Neural crest cell (in vitro differentiated cells): ENCODE results near the gene SNRPA. TPM values are rescaled to one million over a fixed set of nuclear protein-coding genes. Genes with fewer than 3 reads are reported as not detected.

Source experiments
- DNase-seq: peaks from one replicate; pipeline ENCODE4 v3.0.0; 2021; ENCODE audit warnings: low read depth, mixed read lengths, low spot score
- H3K27ac Mint-ChIP-seq: one replicate; pipeline ENCODE4 v1.8.0; 2021; ENCODE audit warnings: mild to moderate bottlenecking, mixed read lengths; ENCODE audit not compliant: unreplicated experiment
- H3K27me3 Mint-ChIP-seq: 2 replicates; pipeline ENCODE4 v1.8.0; 2021; ENCODE audit warnings: low read depth, mild to moderate bottlenecking, mixed read lengths
- H3K36me3 Mint-ChIP-seq: 2 replicates; pipeline ENCODE4 v1.8.0; 2021; ENCODE audit warnings: low read depth, mild to moderate bottlenecking, mixed read lengths
- H3K4me1 Mint-ChIP-seq: 2 replicates; pipeline ENCODE4 v1.8.0; 2021; ENCODE audit warnings: mixed read lengths
- H3K4me3 Mint-ChIP-seq: one replicate; pipeline ENCODE4 v1.8.0; 2021; ENCODE audit warnings: mild to moderate bottlenecking, mixed read lengths
- H3K9me3 Mint-ChIP-seq: 2 replicates; pipeline ENCODE4 v1.8.0; 2021; ENCODE audit warnings: mixed read lengths
- long read RNA-seq: library from polyadenylated mRNA; unstranded; transcript quantifications from one replicate; pipeline ENCODE4 v2.0.0, GENCODE V29; 2020
- total RNA-seq: library from RNA; stranded (reverse); gene quantifications from 2 replicates; pipeline ENCODE4 v1.2.1, GENCODE V29; 2021
- TF ChIP-seq, protein P1 (sequence below): fragments of 200-600 bp; sonication (generic); conservative IDR thresholded peaks from 2 replicates; pipeline ENCODE4 v1.5.0; 2021; ENCODE audit warnings: antibody characterized with exemption, mild to moderate bottlenecking

SNRPA gene
- 213 and 214 TPM in 2 replicates for total RNA-seq
- long read RNA-seq, partial matches to known transcripts = 0 of 5 reads
- long read RNA-seq, other reads (novel, unspliced or antisense) = 5 of 5 reads

DNA sequence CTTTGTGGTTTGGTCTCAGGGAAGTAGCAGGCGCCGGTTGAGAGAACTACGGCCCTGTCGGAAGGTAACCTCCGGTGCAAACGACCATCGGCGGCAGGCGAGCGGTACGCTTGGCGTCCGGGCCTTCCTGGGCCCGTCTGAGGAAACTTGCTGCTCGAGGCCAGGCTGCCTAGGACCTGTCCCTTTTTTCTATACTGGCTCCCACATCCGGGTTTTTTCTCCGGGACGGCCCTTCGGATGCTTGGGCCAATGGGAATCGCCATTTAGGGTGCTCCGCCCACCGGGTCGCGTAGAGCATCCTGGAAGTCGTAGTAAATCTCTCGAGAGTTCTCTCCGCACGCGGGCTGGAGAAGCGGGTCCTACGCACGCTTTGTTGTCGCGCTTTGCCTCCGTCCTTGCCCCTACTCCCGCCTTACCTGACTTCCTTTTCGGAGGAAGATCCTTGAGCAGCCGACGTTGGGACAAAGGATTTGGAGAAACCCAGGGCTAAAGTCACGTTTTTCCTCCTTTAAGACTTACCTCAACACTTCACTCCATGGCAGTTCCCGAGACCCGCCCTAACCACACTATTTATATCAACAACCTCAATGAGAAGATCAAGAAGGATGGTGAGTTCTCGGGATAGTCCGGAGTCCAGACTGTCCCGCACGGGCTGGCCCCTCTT is at the start of gene SNRPA:
SNRPA (plus strand) TSS at position 330 of the 664 bp plus-strand sequence; CDS start at position 536, 206 bp downstream.
- TF ChIP-seq, protein P1, sequence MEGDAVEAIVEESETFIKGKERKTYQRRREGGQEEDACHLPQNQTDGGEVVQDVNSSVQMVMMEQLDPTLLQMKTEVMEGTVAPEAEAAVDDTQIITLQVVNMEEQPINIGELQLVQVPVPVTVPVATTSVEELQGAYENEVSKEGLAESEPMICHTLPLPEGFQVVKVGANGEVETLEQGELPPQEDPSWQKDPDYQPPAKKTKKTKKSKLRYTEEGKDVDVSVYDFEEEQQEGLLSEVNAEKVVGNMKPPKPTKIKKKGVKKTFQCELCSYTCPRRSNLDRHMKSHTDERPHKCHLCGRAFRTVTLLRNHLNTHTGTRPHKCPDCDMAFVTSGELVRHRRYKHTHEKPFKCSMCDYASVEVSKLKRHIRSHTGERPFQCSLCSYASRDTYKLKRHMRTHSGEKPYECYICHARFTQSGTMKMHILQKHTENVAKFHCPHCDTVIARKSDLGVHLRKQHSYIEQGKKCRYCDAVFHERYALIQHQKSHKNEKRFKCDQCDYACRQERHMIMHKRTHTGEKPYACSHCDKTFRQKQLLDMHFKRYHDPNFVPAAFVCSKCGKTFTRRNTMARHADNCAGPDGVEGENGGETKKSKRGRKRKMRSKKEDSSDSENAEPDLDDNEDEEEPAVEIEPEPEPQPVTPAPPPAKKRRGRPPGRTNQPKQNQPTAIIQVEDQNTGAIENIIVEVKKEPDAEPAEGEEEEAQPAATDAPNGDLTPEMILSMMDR = no peak
- Mint-ChIP-seq H3K4me3 (peak within 1 kb of the TSS; percentile 90), H3K27ac (peak within 1 kb of the TSS; percentile 97), H3K9me3 (no peaks in the 10 kb centered on the region), H3K27me3 (peaks cover 4% of the 10 kb centered on the region), H3K36me3 (peaks cover 19% of the 10 kb centered on the region), H3K4me1 (peaks cover 44% of the 10 kb centered on the region)
- peak; percentile 96 for DNase-seq

DNA sequence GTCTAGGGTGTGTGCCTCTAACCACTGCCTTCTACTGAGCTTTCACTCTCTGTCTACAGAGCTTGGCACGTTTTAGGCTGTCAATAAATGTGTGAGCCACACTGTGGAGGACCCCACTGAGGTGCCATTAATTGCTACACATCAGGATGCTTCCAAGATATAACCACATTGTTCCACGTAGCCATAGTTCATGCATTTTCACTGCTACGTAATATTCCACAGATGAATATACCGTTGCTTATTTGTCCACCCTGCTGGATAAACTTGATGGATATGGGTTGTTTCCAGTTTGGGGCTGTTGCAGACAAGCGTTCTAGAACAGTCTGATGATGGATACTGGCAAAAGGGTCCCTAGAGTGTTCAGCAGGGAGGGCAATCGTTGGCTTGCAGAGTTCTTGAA is 49.2 kb upstream of the SNRPA start:
- Mint-ChIP-seq H3K4me3 (no peak overlapping the region), H3K9me3 (no peaks in the 10 kb centered on the region)
- no peak for DNase-seq

DNA sequence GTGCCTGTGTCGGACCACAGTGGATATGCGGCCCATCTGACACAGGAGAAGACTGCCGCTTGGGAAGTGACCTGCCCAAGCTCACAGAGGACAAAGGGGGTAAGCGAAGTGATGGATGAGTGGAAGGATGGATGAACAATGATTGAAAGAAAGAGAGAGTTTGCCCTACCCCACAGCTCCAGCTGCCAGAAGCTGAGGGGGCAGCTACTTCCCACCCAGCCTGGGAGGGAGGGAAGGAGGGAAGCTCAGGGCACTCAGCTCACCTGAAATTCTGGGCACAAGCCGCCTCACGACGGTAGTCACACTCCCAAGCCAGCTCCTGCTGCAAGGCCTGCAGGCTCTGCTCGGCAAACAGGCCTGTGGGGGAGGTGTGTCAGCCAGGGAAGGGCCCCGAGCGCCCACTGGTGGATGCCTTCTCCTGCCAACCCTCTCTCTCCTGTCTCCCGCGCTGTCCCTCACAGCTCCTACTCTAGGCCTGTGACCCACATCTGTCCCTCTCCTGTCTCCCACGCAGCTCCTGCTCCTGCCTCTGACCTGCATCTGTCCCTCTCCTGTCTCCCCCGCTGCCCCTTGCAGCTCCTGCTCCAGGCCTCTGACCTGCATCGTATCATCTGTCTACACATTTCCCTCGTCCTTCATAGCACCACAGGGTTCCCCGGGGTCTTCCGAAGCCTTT is 48.5 kb upstream of the SNRPA start:
- no peak overlapping the region for H3K27ac Mint-ChIP-seq
- H3K4me1 Mint-ChIP-seq = peaks cover 6% of the 10 kb centered on the region
- DNase-seq = no peak
- TF ChIP-seq, protein P1 = peak; percentile 49
- H3K9me3 Mint-ChIP-seq = no peaks in the 10 kb centered on the region
- no peaks in the 10 kb centered on the region for H3K27me3 Mint-ChIP-seq
- no peak overlapping the region for H3K4me3 Mint-ChIP-seq
- H3K36me3 Mint-ChIP-seq = peaks cover 11% of the 10 kb centered on the region

More for the DNA sequence above, 49.2 kb upstream of the SNRPA start:
- peaks cover 11% of the 10 kb centered on the region for H3K36me3 Mint-ChIP-seq
- no peaks in the 10 kb centered on the region for H3K27me3 Mint-ChIP-seq
- peak overlapping the region; percentile 68 for H3K27ac Mint-ChIP-seq
- TF ChIP-seq, protein P1 = no peak
- peaks cover 6% of the 10 kb centered on the region for H3K4me1 Mint-ChIP-seq

DNA sequence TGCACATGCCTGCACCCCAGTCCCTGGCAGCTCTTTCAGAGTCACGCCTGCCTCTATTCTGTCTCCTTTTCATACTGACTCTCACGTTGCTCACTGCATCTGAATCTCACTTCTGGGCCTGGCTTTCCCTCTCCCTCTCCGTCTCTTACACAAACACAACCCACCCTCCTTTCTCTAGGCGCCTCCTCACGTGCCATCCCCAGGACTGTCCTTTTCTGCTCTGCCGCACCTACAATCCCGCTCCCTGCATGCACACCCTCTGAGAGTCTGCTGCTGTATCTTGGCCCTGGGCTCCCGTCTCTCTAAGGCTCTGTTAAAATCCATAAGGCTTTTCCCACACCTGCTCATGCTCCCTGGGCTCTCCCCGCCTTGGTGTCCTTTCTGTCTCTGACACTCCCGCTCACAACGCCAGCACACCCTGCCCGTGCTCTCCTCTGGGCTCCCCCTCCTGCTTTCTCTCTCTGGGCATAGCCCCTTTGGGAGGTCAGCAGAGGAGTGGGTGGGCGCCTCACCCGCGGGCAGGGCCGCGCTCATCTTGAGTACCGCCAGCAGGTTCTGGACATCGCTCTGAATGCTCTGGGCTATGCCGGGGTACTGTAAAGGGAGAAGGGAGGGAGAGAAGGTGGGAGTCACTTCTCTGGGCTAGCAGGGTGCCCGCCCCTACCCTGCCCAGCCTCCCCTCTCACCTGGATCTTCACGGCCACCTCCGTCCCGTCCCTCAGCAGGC is 47.8 kb upstream of the SNRPA start:
- Mint-ChIP-seq H3K36me3 (peaks cover 11% of the 10 kb centered on the region), H3K4me3 (no peak overlapping the region), H3K27ac (peak overlapping the region; percentile 84), H3K4me1 (peaks cover 6% of the 10 kb centered on the region), H3K27me3 (no peaks in the 10 kb centered on the region), H3K9me3 (no peaks in the 10 kb centered on the region)
- TF ChIP-seq, protein P1 = no peak
- DNase-seq = no peak

DNA sequence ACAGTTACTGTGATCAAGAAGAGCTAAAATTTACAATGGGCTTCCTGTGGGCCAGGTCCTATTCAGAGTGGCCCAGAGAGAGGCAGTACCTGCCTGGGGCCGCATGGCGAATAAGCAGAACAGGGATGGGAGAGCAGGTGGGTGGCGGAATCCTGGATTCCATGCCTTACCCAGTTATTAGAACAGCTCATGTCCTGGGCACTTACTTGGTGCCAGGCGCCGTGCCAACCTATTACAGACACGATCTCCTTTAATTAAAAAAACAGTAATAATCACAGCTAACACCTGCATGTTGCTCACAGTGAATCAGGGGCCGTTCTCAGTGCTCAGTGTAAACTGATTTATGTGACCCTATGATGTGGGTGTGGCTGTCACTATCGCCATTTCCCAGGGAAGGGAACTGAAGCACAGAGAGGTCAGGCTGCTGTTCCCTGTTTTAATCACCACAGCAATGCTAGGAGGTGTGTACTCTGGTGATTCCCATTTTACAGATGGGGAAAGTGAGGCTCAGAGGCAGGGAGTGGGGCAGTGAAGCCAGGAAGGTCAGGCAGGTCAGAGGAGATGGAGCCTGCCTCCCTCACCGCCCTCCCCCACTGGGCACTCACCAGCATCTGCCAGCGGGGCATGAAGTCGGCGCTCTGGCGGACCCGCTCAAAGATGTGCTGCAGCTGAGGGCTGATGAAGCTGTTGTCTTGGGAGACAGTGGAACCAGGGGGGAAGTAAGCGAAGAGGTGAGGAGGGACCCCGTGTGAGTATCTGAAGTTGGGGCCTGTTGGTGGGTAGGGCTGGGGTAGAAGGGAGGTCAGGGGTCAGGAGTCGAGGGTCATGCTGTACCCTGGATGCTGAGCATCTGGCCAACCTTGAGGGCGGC is 46.3 kb upstream of the SNRPA start:
- no peak overlapping the region for H3K27ac Mint-ChIP-seq

More for the DNA sequence above, 46.3 kb upstream of the SNRPA start:
- peaks cover 11% of the 10 kb centered on the region for H3K36me3 Mint-ChIP-seq
- H3K9me3 Mint-ChIP-seq = no peaks in the 10 kb centered on the region
- no peak for DNase-seq
- no peak overlapping the region for H3K4me3 Mint-ChIP-seq
- H3K4me1 Mint-ChIP-seq = peaks cover 6% of the 10 kb centered on the region
- TF ChIP-seq, protein P1 = no peak
- H3K27me3 Mint-ChIP-seq = no peaks in the 10 kb centered on the region
